HG02678 (cell line): ENCODE results near the gene SYNGR4.
"Not testable (repeated sequence)": the region's sequence is repeated elsewhere in the genome, so short reads cannot be mapped to it uniquely, and the experiment has no call there.

Experiments
- ATAC-seq: cut with Tn5 transposase; IDR thresholded peaks from one replicate; pipeline ENCODE4 v1.9.1; 2021; ENCODE audit warnings: mild to moderate bottlenecking, moderate library complexity; ENCODE audit not compliant: unreplicated experiment

Gene SYNGR4

GRCh38 chr19:48363810-48364597, at the start of gene SYNGR4, which contains the start of gene TMEM143:
TSS of gene SYNGR4 (plus strand) at chr19:48364367. CDS start at chr19:48365843, 1,476 bp downstream.
TSS of gene TMEM143 (minus strand) at chr19:48363940. CDS start at chr19:48363920, 20 bp downstream.
- peak; percentile 82 for ATAC-seq

- ATAC-seq = no peak
Measured at GRCh38 chr19:48315712-48316111, 48.5 kb upstream of the SYNGR4 start.

- not testable (repeated sequence) for ATAC-seq
Measured at GRCh38 chr19:48317708-48317960, 46.5 kb upstream of the SYNGR4 start.

GRCh38 chr19:48318286-48318987, 45.7 kb upstream of the SYNGR4 start:
- no peak for ATAC-seq

GRCh38 chr19:48319647-48320541, 44.3 kb upstream of the SYNGR4 start:
- ATAC-seq = no peak

GRCh38 chr19:48321372-48321621, 42.9 kb upstream of the SYNGR4 start:
- peak; percentile 55 for ATAC-seq

GRCh38 chr19:48321622-48322591, 42.3 kb upstream of the SYNGR4 start:
- peak; percentile 75 for ATAC-seq

GRCh38 chr19:48325265-48325910, 38.8 kb upstream of the SYNGR4 start, which contains the start of gene EMP3:
TSS of gene EMP3 (plus strand) at chr19:48325552. CDS start at chr19:48326845, 1,293 bp downstream.
- ATAC-seq = no peak

GRCh38 chr19:48329167-48329891, 34.8 kb upstream of the SYNGR4 start:
- no peak for ATAC-seq

GRCh38 chr19:48330012-48330681, 34.0 kb upstream of the SYNGR4 start:
- peak; percentile 34 for ATAC-seq

- no peak for ATAC-seq
Measured at GRCh38 chr19:48332351-48332661, 31.9 kb upstream of the SYNGR4 start.

GRCh38 chr19:48332662-48333466, 31.3 kb upstream of the SYNGR4 start:
- ATAC-seq = peak; percentile 61

- peak; percentile 47 for ATAC-seq
Measured at GRCh38 chr19:48333467-48334384, 30.4 kb upstream of the SYNGR4 start.

- ATAC-seq = no peak
Measured at GRCh38 chr19:48338253-48338755, 25.9 kb upstream of the SYNGR4 start.

- no peak for ATAC-seq
Measured at GRCh38 chr19:48338802-48339503, 25.2 kb upstream of the SYNGR4 start.

- ATAC-seq = no peak
Measured at GRCh38 chr19:48340995-48341394, 23.2 kb upstream of the SYNGR4 start.
